Heart left ventricle (tissue), 16 donors: ENCODE results near the gene SH2D1B. TPM values are rescaled to one million over a fixed set of nuclear protein-coding genes. Genes with fewer than 3 reads are reported as not detected.

Source experiments
- ATAC-seq, 4 donors: fragments of 200-7000 bp; cut with Tn5 transposase; one replicate each; pipeline ENCODE4 v1.9.1; 2020 to 2022; ENCODE audit warnings: moderate library complexity in 4 of 4, mild to moderate bottlenecking in 3 of 4, moderate number of reproducible peaks in 1 of 4
- DNase-seq, 5 donors: peaks; one replicate each; pipeline ENCODE4 v3.0.0-alpha.2; 2020
- H3K27ac ChIP-seq, 12 donors: fragments of 200-600 bp; sonication (generic) in 4 of 12; one replicate each; pipeline versions ENCODE4 v1.5.0 to v1.8.0; 2016 to 2022; ENCODE audit warnings: mild to moderate bottlenecking in 2 of 12
- H3K27me3 ChIP-seq, 9 donors: fragments of 200-600 bp; sonication (generic) in 2 of 9; one replicate each; pipeline versions ENCODE4 v1.5.1 to v1.8.0; 2016 to 2022; ENCODE audit warnings: mild to moderate bottlenecking in 3 of 9
- H3K36me3 ChIP-seq, 9 donors: fragments of 200-600 bp; sonication (generic) in 2 of 9; one replicate each; pipeline versions ENCODE4 v1.5.0 to v1.8.0; 2018 to 2022; ENCODE audit warnings: mild to moderate bottlenecking in 2 of 9
- H3K4me1 ChIP-seq, 12 donors: fragments of 200-600 bp; sonication (generic) in 4 of 12; one replicate each; pipeline versions ENCODE4 v1.5.0 to v1.8.0; 2016 to 2022; ENCODE audit warnings: mild to moderate bottlenecking in 3 of 12
- H3K4me3 ChIP-seq, 12 donors: fragments of 200-600 bp; sonication (generic) in 4 of 12; one replicate each; pipeline versions ENCODE4 v1.5.0 to v1.8.0; 2017 to 2022; ENCODE audit warnings: mild to moderate bottlenecking in 9 of 12, moderate library complexity in 4 of 12
- H3K9me3 ChIP-seq, 12 donors: fragments of 200-600 bp; sonication (generic) in 4 of 12; one replicate each; pipeline versions ENCODE4 v1.5.0 to v1.8.0; 2016 to 2022; ENCODE audit warnings: mild to moderate bottlenecking in 1 of 12
- POLR2A ChIP-seq, 2 donors: fragments of 450-650 bp; IDR thresholded peaks; one replicate each; pipeline ENCODE4 v1.6.1; 2017; ENCODE audit warnings: antibody characterized with exemption in 2 of 2, mild to moderate bottlenecking in 2 of 2, moderate library complexity in 2 of 2
- WGBS, 4 donors: extraction: QIAGEN DNeasy Blood & Tissue Kit in 2 of 4; methylation state at CpG; one replicate each; pipeline versions ENCODE4 v1.1.5 to v1.1.7; 2013 to 2018; 5-methylcytosine and 5-hydroxymethylcytosine counted together
- intact Hi-C, 10 donors: fragments of 100-400 bp; cut with DNase I; formaldehyde crosslinking; loops; one replicate each; pipeline versions ENCODE4 v1.11.1 to v1.14.2; 2022
- polyA plus RNA-seq, 2 donors: library from polyadenylated mRNA; stranded (reverse); fragments of 200-250 nt; gene quantifications; one replicate each; pipeline ENCODE4 v1.2.3, GENCODE V29; 2013
- total RNA-seq, 9 donors: library from RNA; depleted of rRNA in 2 of 9; stranded (reverse); fragments of >200 nt in 2 of 9; fragmentation: NEBNext Ultra II Directional in 3 of 9; extraction: Animal tissue kit (Norgen Biotek cat#: 25700) in 3 of 9; gene quantifications; one replicate each; pipeline versions ENCODE4 v1.1.0 to v1.2.4, GENCODE V29; 2016 to 2023
- TF ChIP-seq, protein P1 (sequence below), 12 donors: fragments of 200-600 bp; sonication (generic) in 4 of 12; IDR thresholded peaks; one replicate each; pipeline versions ENCODE4 v1.5.0 to v1.8.0; 2018 to 2022; ENCODE audit warnings: antibody characterized with exemption in 12 of 12, mild to moderate bottlenecking in 5 of 12
- donor health status: ischemic (EF 13 %, LVEDD 7.1; RV severe dilation, severe dysfunction).
- donor health status: healthy with polysubstance abuse.
- donor health status: DM: no; HTN: yes; CAD: no.
- donor health status: DM: no; HTN: no; CAD: no.
- donor health status: ischemic (EF 25% LVEDD 6.9; RV normal size, moderate dysfunction).
- donor health status: ischemic (EF 25% LVEDD 5.7; RV mildly dilated, moderate dysfunction).
- donor health status: healthy.
- donor health status: DM: yes; HTN: yes; CAD: no.
- donor health status: ischemic (EF 35%, LVEDD 5.7; RV mildly dilated, moderate dysfunction).
- donor health status: nonischemic (EF 11% LVEDD 7.7; RV severe dilation, severe dysfunction).
- donor health status: DM: yes; HTN: yes; CAD: no.
- donor health status: PGD.
- donor health status: ischemic (EF 29% LVEDD 5.4; RV normal size, mild dysfunction).
- donor health status: nonischemic (EF 23%, LVEDD 6.1; RV moderate dilation, normal function).

Gene SH2D1B
- total and polyA plus RNA-seq, 11 donors = 0.11 to 1.1 (median 0.35) TPM; not detected in 7

DNA sequence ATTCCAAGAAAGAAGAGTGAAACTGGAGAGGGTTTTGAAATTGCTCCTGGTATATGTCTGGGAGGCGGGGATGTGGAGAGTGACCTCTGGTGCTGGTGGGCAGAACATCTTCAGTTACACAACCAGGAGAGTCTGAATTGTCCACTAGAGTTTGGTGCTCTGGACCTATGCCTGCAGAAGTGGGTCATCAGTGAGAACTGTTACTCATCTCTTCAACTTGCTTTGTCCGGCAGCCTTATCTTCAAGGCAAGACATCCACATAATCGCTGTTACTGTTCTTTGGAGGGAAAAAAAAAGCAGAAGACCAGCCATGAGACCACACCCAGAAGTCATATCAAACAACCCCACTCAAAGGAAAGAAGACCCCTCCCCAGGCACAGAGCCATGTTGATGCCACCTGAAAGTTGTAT, 14.9 kb downstream of the SH2D1B start:
- intact Hi-C loops = no loop called here
- 78 to 87% (median 85%) methylated on average over 3 of the region's 3 CpGs for WGBS, 4 donors
- DNase-seq (no peak), ATAC-seq (no peak)
- TF ChIP-seq, protein P1, sequence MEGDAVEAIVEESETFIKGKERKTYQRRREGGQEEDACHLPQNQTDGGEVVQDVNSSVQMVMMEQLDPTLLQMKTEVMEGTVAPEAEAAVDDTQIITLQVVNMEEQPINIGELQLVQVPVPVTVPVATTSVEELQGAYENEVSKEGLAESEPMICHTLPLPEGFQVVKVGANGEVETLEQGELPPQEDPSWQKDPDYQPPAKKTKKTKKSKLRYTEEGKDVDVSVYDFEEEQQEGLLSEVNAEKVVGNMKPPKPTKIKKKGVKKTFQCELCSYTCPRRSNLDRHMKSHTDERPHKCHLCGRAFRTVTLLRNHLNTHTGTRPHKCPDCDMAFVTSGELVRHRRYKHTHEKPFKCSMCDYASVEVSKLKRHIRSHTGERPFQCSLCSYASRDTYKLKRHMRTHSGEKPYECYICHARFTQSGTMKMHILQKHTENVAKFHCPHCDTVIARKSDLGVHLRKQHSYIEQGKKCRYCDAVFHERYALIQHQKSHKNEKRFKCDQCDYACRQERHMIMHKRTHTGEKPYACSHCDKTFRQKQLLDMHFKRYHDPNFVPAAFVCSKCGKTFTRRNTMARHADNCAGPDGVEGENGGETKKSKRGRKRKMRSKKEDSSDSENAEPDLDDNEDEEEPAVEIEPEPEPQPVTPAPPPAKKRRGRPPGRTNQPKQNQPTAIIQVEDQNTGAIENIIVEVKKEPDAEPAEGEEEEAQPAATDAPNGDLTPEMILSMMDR (IDR thresholded peaks at IDR 0.05) = no peak
- TF ChIP-seq POLR2A (IDR thresholded peaks at IDR 0.05) = no peak
- no peaks in the 10 kb centered on the region for H3K4me1 ChIP-seq
- no peaks in the 10 kb centered on the region for H3K9me3 ChIP-seq
- no peak overlapping the region for H3K4me3 ChIP-seq
- peaks cover 0 to 34% (median 0%) of the 10 kb centered on the region in 9 donors for H3K27me3 ChIP-seq
- no peak overlapping the region for H3K27ac ChIP-seq
- no peaks in the 10 kb centered on the region for H3K36me3 ChIP-seq

DNA sequence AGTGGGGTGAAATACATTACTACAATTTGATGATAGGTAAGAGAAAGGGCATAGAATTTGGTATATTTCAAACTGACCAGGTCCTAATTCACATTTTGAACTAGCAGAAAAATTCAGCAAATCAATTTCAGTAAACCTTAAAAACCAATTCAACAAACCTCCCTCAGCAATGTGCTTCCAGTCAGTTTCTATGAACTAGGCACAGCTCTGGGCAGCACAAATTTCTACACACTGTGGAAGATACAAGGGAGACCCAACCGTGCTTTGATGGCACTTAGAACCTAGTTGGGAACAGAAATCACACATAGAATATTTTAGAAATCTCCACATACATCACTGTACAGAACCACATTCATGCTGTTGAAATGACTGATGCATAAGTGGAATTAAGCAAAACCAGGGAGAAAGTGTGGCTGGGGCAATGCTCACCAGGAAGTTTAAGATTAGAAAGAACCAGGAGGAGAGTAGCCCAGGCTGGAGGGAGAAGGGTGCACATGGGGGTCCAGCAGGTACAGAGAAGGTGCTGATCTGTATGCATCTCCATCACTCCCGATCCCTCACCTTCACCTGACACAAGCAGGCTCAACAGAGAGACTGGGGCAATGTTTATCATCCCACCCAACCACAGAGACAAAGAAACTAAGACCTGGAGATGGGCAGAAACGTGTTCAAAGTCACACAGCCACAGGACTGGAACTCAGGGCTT, 15.6 kb downstream of the SH2D1B start:
- TF ChIP-seq, protein P1 (IDR thresholded peaks at IDR 0.05) = no peak
- TF ChIP-seq POLR2A (IDR thresholded peaks at IDR 0.05) = no peak
- ATAC-seq (no peak), DNase-seq (no peak)
- no peak overlapping the region for H3K4me3 ChIP-seq
- H3K9me3 ChIP-seq = no peaks in the 10 kb centered on the region
- H3K27ac ChIP-seq = no peak overlapping the region
- no peaks in the 10 kb centered on the region for H3K4me1 ChIP-seq
- WGBS, 4 donors = 82 to 92% (median 84%) methylated on average over 3 of the region's 3 CpGs
- intact Hi-C loops = no loop called here
- H3K36me3 ChIP-seq = no peaks in the 10 kb centered on the region
- peaks cover 0 to 34% (median 0%) of the 10 kb centered on the region in 9 donors for H3K27me3 ChIP-seq

DNA sequence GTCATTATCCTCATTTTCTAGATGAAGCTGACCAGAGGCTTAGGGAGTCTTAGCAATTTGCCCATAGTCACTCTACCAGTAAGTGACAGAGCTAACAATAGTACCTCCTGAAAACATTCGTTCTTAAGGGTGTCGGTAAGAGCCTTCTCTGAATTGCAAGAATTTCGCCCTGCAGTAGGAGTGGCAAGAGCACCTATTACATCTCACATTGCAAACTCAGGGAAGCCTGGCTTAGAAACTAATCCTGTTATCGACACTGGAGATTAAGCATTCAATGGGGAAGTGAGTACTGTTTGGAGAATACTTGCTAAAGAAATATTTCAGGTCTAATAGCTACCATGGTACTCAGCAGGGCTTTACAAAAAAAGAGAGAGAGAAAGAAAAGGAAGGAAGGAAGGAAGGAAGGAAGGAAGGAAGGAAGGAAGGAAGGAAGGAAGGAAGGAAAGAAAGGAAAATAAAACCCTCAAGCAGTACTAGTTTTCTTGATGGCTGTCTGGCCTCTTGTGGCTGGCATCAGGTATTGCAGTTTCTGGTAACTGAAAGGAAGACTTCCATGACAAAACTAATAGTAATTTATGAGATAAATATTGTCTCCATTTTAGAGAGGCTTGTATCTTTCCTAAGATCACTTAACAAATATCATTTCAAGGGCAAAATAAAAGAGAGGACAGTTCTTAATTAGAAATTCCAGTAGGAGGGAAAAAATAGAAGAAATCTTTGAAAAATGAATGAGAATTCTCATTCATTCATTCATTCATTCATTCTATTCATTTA, 20.0 kb downstream of the SH2D1B start:
- no peak for DNase-seq
- intact Hi-C loops = loop anchor here in 8 of 10 donors (1.0 to 5.0 kb wide), 6 partner anchors 115 to 337 kb away; no protein-coding TSS in a partner anchor
- ATAC-seq = peak in 1 of 4 donors; percentile 60
- peaks cover 0 to 21% (median 0%) of the 10 kb centered on the region in 9 donors for H3K27me3 ChIP-seq
- no peaks in the 10 kb centered on the region for H3K36me3 ChIP-seq
- no peak overlapping the region for H3K4me3 ChIP-seq
- H3K4me1 ChIP-seq = peaks cover 0 to 4% (median 0%) of the 10 kb centered on the region in 12 donors
- no peaks in the 10 kb centered on the region for H3K9me3 ChIP-seq
- no peak for TF ChIP-seq POLR2A (IDR thresholded peaks at IDR 0.05)
- TF ChIP-seq, protein P1 (IDR thresholded peaks at IDR 0.05) = peak; percentile 67 to 87 (median 78)
- 31 to 58% (median 43%) methylated on average over 4 of the region's 4 CpGs for WGBS, 4 donors
- H3K27ac ChIP-seq = no peak overlapping the region
